SK-N-SH (cell line): ENCODE measurements around the gene PRDM5. TPM values are rescaled to one million over a fixed set of nuclear protein-coding genes. Genes with fewer than 3 reads are reported as not detected.

Source experiments
- CTCF ChIA-PET: fragments of 300-600, 350-600 bp; formaldehyde crosslinking; extraction: SDS; loops from one replicate; lab custom pipeline; 2021; lab: Yijun Ruan, JAX
- POLR2A ChIA-PET: fragments of 350-600 bp; sonication (Branson Sonifier 250); formaldehyde crosslinking; extraction: SDS; loops from one replicate; lab custom pipeline; 2020; ENCODE audit warnings: antibody characterized with exemption, inconsistent platforms; lab: Yijun Ruan, JAX
- DNase-seq: peaks from one replicate; pipeline ENCODE4 v3.0.0; 2012
- H2AFZ ChIP-seq: fragments of 200-600 bp; sonication (generic); 2 replicates; pipeline ENCODE4 v1.8.1; 2016; ENCODE audit warnings: antibody characterized with exemption, mild to moderate bottlenecking, low read depth
- H3F3A ChIP-seq: fragments of 200-600 bp; sonication (generic); replicated peaks from 2 replicates; pipeline ENCODE3; 2016; ENCODE audit warnings: antibody characterized with exemption, mild to moderate bottlenecking; ENCODE audit not compliant: insufficient read depth
- H3K27ac ChIP-seq, 2 experiments: fragments of 200-500 bp in 1 of 2; fragments of 200-600 bp in 1 of 2; sonication (Bioruptor generic) in 1 of 2; sonication (generic), shearing (Covaris generic) in 1 of 2; 2 replicates each; pipeline versions ENCODE4 v1.5.1 to v1.6.1; 2014 to 2016; ENCODE audit warnings: low read depth in 2 of 2, inconsistent platforms in 1 of 2, low read length in 1 of 2, mild to moderate bottlenecking in 1 of 2, mixed read lengths in 1 of 2
- H3K27me3 ChIP-seq: fragments of 200-600 bp; sonication (generic), shearing (Covaris generic); 2 replicates; pipeline ENCODE4 v1.6.1; 2016; ENCODE audit warnings: mixed run types; ENCODE audit not compliant: insufficient read depth
- H3K36me3 ChIP-seq, 2 experiments: fragments of 200-500 bp in 1 of 2; fragments of 200-600 bp in 1 of 2; sonication (Bioruptor generic) in 1 of 2; sonication (generic) in 1 of 2; replicated peaks in 1 of 2; 2 replicates each; pipeline versions ENCODE3 to v1.5.1; 2014 to 2016; ENCODE audit warnings: low read length in 1 of 2, mild to moderate bottlenecking in 1 of 2; ENCODE audit not compliant: insufficient read depth in 2 of 2, control insufficient read depth in 1 of 2
- H3K4me1 ChIP-seq, 2 experiments: fragments of 200-500 bp in 1 of 2; fragments of 200-600 bp in 1 of 2; sonication (Bioruptor generic) in 1 of 2; sonication (generic), shearing (Covaris generic) in 1 of 2; 2 replicates each; pipeline versions ENCODE4 v1.5.1 to v1.6.1; 2014 to 2016; ENCODE audit warnings: low read depth in 1 of 2, low read length in 1 of 2, mixed run types in 1 of 2; ENCODE audit not compliant: insufficient read depth in 2 of 2, control insufficient read depth in 1 of 2
- H3K4me2 ChIP-seq: fragments of 200-600 bp; sonication (generic), shearing (Covaris generic); 2 replicates; pipeline ENCODE4 v1.6.1; 2017; ENCODE audit warnings: mixed run types
- H3K4me3 ChIP-seq, 2 experiments: fragments of 200-500 bp in 1 of 2; fragments of 200-600 bp in 1 of 2; sonication (Bioruptor generic) in 1 of 2; sonication (generic), shearing (Covaris generic) in 1 of 2; 2 replicates each; pipeline versions ENCODE4 v1.5.1 to v1.8.1; 2014 to 2016; ENCODE audit warnings: low read depth in 2 of 2, inconsistent platforms in 1 of 2, low read length in 1 of 2, mild to moderate bottlenecking in 1 of 2, mixed read lengths in 1 of 2, moderate library complexity in 1 of 2
- H3K79me2 ChIP-seq: fragments of 200-600 bp; sonication (generic); 2 replicates; pipeline ENCODE4 v1.8.1; 2017; ENCODE audit warnings: mild to moderate bottlenecking; ENCODE audit not compliant: insufficient read depth
- H3K9ac ChIP-seq: fragments of 200-600 bp; sonication (generic); 2 replicates; pipeline ENCODE4 v1.6.1; 2017; ENCODE audit warnings: mixed run types
- H3K9me2 ChIP-seq: fragments of 200-600 bp; sonication (generic); 2 replicates; pipeline ENCODE4 v1.6.1; 2017; ENCODE audit warnings: mixed run types
- H3K9me3 ChIP-seq: fragments of 200-600 bp; sonication (generic); 2 replicates; pipeline ENCODE4 v1.6.1; 2017; ENCODE audit warnings: mixed run types, mild to moderate bottlenecking, moderate library complexity
- H4K20me1 ChIP-seq: fragments of 200-600 bp; sonication (generic); 2 replicates; pipeline ENCODE4 v1.6.1; 2017; ENCODE audit warnings: mild to moderate bottlenecking, mixed run types; ENCODE audit not compliant: insufficient read depth
- EZH2phosphoT487 ChIP-seq: fragments of 200-600 bp; sonication (generic); IDR thresholded peaks from 2 replicates; pipeline ENCODE4 v1.6.1; 2017; ENCODE audit warnings: low read depth, mixed run types, mild to moderate bottlenecking, antibody characterized with exemption, moderate library complexity, borderline replicate concordance
- FOXJ3 ChIP-seq: sonication (generic); formaldehyde crosslinking; IDR thresholded peaks from 2 replicates; pipeline ENCODE4 v1.5.1; 2020; ENCODE audit warnings: mild to moderate bottlenecking, missing genetic modification reagents
- GATA2 ChIP-seq: sonication (generic); formaldehyde crosslinking; IDR thresholded peaks from 2 replicates; pipeline ENCODE4 v1.5.0; 2020; ENCODE audit warnings: mild to moderate bottlenecking, missing genetic modification reagents
- IRF3 ChIP-seq: fragments of 150-350 bp; IDR thresholded peaks from 2 replicates; pipeline ENCODE4 v1.6.1; 2016; ENCODE audit warnings: mild to moderate bottlenecking, low read depth, low read length
- MAX ChIP-seq: IDR thresholded peaks from 2 replicates; pipeline ENCODE4 v1.4.0; 2012; ENCODE audit warnings: low read depth
- MXI1 ChIP-seq: IDR thresholded peaks from 2 replicates; pipeline ENCODE4 v1.6.1; 2012; ENCODE audit warnings: mild to moderate bottlenecking, low read depth, low read length, improper control_type of control experiment
- NFIC ChIP-seq: IDR thresholded peaks from 2 replicates; pipeline ENCODE4 v1.4.0; 2012; ENCODE audit warnings: borderline replicate concordance
- RFX5 ChIP-seq: IDR thresholded peaks from 2 replicates; pipeline ENCODE4 v1.6.1; 2012; ENCODE audit warnings: mild to moderate bottlenecking, improper control_type of control experiment, low read length
- SMC3 ChIP-seq: IDR thresholded peaks from 2 replicates; pipeline ENCODE4 v1.6.1; 2012; ENCODE audit warnings: low read depth, low read length, improper control_type of control experiment
- TCF12 ChIP-seq: IDR thresholded peaks from 2 replicates; pipeline ENCODE4 v1.4.0; 2012
- USF1 ChIP-seq: IDR thresholded peaks from 2 replicates; pipeline ENCODE4 v1.4.0; 2012; ENCODE audit warnings: low read depth, borderline replicate concordance
- ZBTB33 ChIP-seq: IDR thresholded peaks from 2 replicates; pipeline ENCODE4 v1.4.0; 2012; ENCODE audit warnings: low read depth, borderline replicate concordance
- polyA plus RNA-seq, 3 experiments: library from polyadenylated mRNA; depleted of rRNA; stranded (reverse); fragments of >200 nt; gene quantifications; 2 replicates each; pipeline ENCODE4 v1.2.3, GENCODE V29; 2012

The PRDM5 gene
- polyA plus RNA-seq, 1 of the 3 experiments (the other 2 are of a cell fraction), result 3.8 TPM

- Histone ChIP-seq H3K27me3 (no peaks in the 10 kb centered on the region), H3K4me3 (no peak overlapping the region), H2AFZ (no peak overlapping the region), H4K20me1 (no peaks in the 10 kb centered on the region), H3K79me2 (no peaks in the 10 kb centered on the region), H3K9ac (no peak overlapping the region), H3K4me1 (no peaks in the 10 kb centered on the region; a peak in 2 of 4 replicates), H3K36me3 (peaks cover 0 to 3% of the 10 kb centered on the region in 2 experiments), H3K9me3 (no peaks in the 10 kb centered on the region), H3F3A (no peaks in the 10 kb centered on the region), H3K9me2 (no peaks in the 10 kb centered on the region), H3K27ac (no peak overlapping the region), H3K4me2 (no peak overlapping the region)
- DNase-seq, result no peak
- CTCF ChIA-PET, result interaction anchor here (0.8 kb wide), 1 partner anchor 23 kb away, joined by 3 read pairs; no protein-coding TSS in a partner anchor
- POLR2A ChIA-PET, result no interaction called here
- no peak for TF ChIP-seq ZBTB33
- TF ChIP-seq RFX5, result no peak
- no peak for TF ChIP-seq MXI1
- TF ChIP-seq GATA2 (CRISPR knock-in tag), result no peak
- no peak for TF ChIP-seq TCF12
- TF ChIP-seq EZH2phosphoT487, result no peak
- no peak for TF ChIP-seq USF1
- TF ChIP-seq SMC3, result no peak
- TF ChIP-seq NFIC, result no peak
These were observed 145.1 kb downstream of the PRDM5 start for GRCh38 chr4:120777459-120777858.

- H3K9ac ChIP-seq, result no peak overlapping the region
- H3K27ac ChIP-seq, result no peak overlapping the region
- H2AFZ ChIP-seq, result no peak overlapping the region
- H3F3A ChIP-seq, result no peaks in the 10 kb centered on the region
- CTCF ChIA-PET, result interaction anchor here (1.0 kb wide), 1 partner anchor 8 kb away, joined by 3 read pairs; no protein-coding TSS in a partner anchor
- H4K20me1 ChIP-seq, result no peaks in the 10 kb centered on the region
- TF ChIP-seq IRF3 (no peak), TCF12 (no peak), FOXJ3 (CRISPR knock-in tag) (no peak), MAX (no peak)
- H3K79me2 ChIP-seq, result no peaks in the 10 kb centered on the region
- no peaks in the 10 kb centered on the region; a peak in 2 of 4 replicates for H3K4me1 ChIP-seq
- no peaks in the 10 kb centered on the region for H3K36me3 ChIP-seq
- H3K4me3 ChIP-seq, result no peak overlapping the region
- no peak for DNase-seq
- H3K27me3 ChIP-seq, result no peaks in the 10 kb centered on the region
- H3K9me2 ChIP-seq, result no peaks in the 10 kb centered on the region
- H3K4me2 ChIP-seq, result no peak overlapping the region
- POLR2A ChIA-PET, result no interaction called here
- no peaks in the 10 kb centered on the region for H3K9me3 ChIP-seq
These were observed 147.1 kb downstream of the PRDM5 start for GRCh38 chr4:120775431-120775830.
